ENCODE results near the gene RIMKLA. TPM values are rescaled to one million over a fixed set of nuclear protein-coding genes. Genes with fewer than 3 reads are reported as not detected.

The RIMKLA gene
- total RNA-seq, 4 donors from 2014 or later = 1.8 to 5.3 (median 3.4) TPM

- Histone ChIP-seq H3K9me3 (no peaks in the 10 kb centered on the region), H3K36me3 (no peaks in the 10 kb centered on the region), H3K4me1 (peaks cover 12 to 28% (median 23%) of the 10 kb centered on the region in 4 donors), H3K27ac (replicated peaks in 1 of 4) (peak overlapping the region; percentile 56 to 78 (median 74)), H3K4me3 (peak overlapping the region; percentile 69 to 86 (median 74)), H3K27me3 (no peaks in the 10 kb centered on the region)
- WGBS = 26% methylated on average over 8 of the region's 8 CpGs
- no peak for DNase-seq (ENCODE audit: extremely low spot score)
- intact Hi-C loops (cut with DNase I) = loop anchor here (5.0 kb wide), 1 partner anchor 76 kb away; the partner anchor contains the start of genes PPCS and ZMYND12
- TF ChIP-seq EP300 (IDR thresholded peaks at IDR 0.05) (no peak), POLR2A (IDR thresholded peaks at IDR 0.05; ENCODE audit: low read depth) (no peak), POLR2AphosphoS5 (IDR thresholded peaks at IDR 0.05) (no peak)
- TF ChIP-seq, protein P1, sequence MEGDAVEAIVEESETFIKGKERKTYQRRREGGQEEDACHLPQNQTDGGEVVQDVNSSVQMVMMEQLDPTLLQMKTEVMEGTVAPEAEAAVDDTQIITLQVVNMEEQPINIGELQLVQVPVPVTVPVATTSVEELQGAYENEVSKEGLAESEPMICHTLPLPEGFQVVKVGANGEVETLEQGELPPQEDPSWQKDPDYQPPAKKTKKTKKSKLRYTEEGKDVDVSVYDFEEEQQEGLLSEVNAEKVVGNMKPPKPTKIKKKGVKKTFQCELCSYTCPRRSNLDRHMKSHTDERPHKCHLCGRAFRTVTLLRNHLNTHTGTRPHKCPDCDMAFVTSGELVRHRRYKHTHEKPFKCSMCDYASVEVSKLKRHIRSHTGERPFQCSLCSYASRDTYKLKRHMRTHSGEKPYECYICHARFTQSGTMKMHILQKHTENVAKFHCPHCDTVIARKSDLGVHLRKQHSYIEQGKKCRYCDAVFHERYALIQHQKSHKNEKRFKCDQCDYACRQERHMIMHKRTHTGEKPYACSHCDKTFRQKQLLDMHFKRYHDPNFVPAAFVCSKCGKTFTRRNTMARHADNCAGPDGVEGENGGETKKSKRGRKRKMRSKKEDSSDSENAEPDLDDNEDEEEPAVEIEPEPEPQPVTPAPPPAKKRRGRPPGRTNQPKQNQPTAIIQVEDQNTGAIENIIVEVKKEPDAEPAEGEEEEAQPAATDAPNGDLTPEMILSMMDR (IDR thresholded peaks at IDR 0.05) = no peak
These were observed 685 bp downstream of the RIMKLA start for GRCh38 chr1:42381280-42381673.

- Histone ChIP-seq H3K4me1 (peaks cover 8 to 21% (median 15%) of the 10 kb centered on the region in 4 donors), H3K27ac (replicated peaks in 1 of 4) (peak overlapping the region in 1 of 4 donors; percentile 14), H3K4me3 (no peak overlapping the region), H3K9me3 (no peaks in the 10 kb centered on the region), H3K27me3 (no peaks in the 10 kb centered on the region), H3K36me3 (no peaks in the 10 kb centered on the region)
- no peak for DNase-seq (ENCODE audit: extremely low spot score)
- TF ChIP-seq, protein P1 (IDR thresholded peaks at IDR 0.05) = no peak
- no peak for TF ChIP-seq EP300 (IDR thresholded peaks at IDR 0.05)
- no peak for TF ChIP-seq POLR2AphosphoS5 (IDR thresholded peaks at IDR 0.05)
- TF ChIP-seq POLR2A (IDR thresholded peaks at IDR 0.05; ENCODE audit: low read depth) = no peak
- 17% methylated on average over 1 of the region's 1 CpG for WGBS
- intact Hi-C loops (cut with DNase I) = no loop called here
These were observed 4.7 kb downstream of the RIMKLA start for GRCh38 chr1:42385283-42385682.

DNA sequence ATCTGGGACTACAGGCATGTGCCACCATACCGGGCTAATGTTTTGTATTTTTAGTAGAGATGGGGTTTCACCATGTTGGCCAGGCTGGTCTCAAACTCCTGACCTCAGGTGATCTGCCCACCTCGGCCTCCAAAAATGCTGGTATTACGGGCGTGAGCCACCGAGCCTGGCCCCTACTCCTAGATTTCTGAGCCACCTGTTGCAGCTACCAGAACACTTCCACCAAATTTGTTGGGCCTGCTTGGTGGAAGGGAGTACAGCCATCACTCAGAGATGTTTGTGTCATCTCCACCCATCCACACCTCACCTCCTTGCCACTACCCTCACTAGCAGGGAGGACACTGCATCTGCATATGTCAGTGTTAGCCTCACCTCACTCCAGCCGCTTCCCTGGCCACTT is 5.5 kb downstream of the RIMKLA start:
- Histone ChIP-seq H3K27ac (replicated peaks in 1 of 4) (no peak overlapping the region), H3K4me3 (no peak overlapping the region), H3K9me3 (no peaks in the 10 kb centered on the region), H3K27me3 (no peaks in the 10 kb centered on the region), H3K4me1 (peaks cover 5 to 18% (median 11%) of the 10 kb centered on the region in 4 donors), H3K36me3 (no peaks in the 10 kb centered on the region)
- DNase-seq (ENCODE audit: extremely low spot score) = no peak
- no peak for TF ChIP-seq EP300 (IDR thresholded peaks at IDR 0.05)
- TF ChIP-seq, protein P1 (IDR thresholded peaks at IDR 0.05) = no peak
- TF ChIP-seq POLR2A (IDR thresholded peaks at IDR 0.05; ENCODE audit: low read depth) = no peak
- no peak for TF ChIP-seq POLR2AphosphoS5 (IDR thresholded peaks at IDR 0.05)
- intact Hi-C loops (cut with DNase I) = no loop called here
- 99% methylated on average over 6 of the region's 6 CpGs for whole genome bisulfite sequencing

DNA sequence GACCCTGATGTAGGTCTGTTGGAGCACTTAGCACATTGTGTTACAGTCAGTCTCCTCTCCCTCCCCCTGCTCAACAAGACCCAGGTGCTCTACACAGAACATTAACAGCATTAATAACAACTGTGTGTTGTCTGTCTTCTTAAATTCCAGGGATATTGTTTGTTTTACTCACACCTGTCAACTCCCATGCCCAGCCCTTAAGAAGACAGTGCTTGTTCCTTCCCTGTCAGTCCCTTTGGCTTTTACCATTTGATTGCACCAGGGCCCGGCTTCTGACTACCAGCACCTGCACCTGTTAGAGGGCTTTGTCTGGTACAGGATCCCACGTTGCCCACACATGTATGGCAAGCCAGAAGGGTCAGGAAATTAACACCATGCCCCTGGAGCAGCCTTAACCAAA is 11.7 kb downstream of the RIMKLA start:
- Histone ChIP-seq H3K27ac (replicated peaks in 1 of 4) (no peak overlapping the region), H3K9me3 (no peaks in the 10 kb centered on the region), H3K4me1 (no peaks in the 10 kb centered on the region), H3K36me3 (no peaks in the 10 kb centered on the region), H3K27me3 (no peaks in the 10 kb centered on the region), H3K4me3 (no peak overlapping the region)
- intact Hi-C loops (cut with DNase I) = no loop called here
- WGBS = 84% methylated on average over 2 of the region's 2 CpGs
- TF ChIP-seq POLR2AphosphoS5 (IDR thresholded peaks at IDR 0.05) = no peak
- TF ChIP-seq, protein P1 (IDR thresholded peaks at IDR 0.05) = no peak
- TF ChIP-seq EP300 (IDR thresholded peaks at IDR 0.05) = no peak
- no peak for TF ChIP-seq POLR2A (IDR thresholded peaks at IDR 0.05; ENCODE audit: low read depth)
- no peak for DNase-seq (ENCODE audit: extremely low spot score)
